ENCODE measurements around the gene PPP2CA.

PPP2CA gene

GRCh38 chr5:134148316-134148715, 77.6 kb downstream of the PPP2CA start:
- no peak for DNase-seq (ENCODE audit: low read depth)

- DNase-seq (ENCODE audit: low read depth), result peak; percentile 23
Measured at GRCh38 chr5:134146651-134147518, 79.0 kb downstream of the PPP2CA start.

DNA sequence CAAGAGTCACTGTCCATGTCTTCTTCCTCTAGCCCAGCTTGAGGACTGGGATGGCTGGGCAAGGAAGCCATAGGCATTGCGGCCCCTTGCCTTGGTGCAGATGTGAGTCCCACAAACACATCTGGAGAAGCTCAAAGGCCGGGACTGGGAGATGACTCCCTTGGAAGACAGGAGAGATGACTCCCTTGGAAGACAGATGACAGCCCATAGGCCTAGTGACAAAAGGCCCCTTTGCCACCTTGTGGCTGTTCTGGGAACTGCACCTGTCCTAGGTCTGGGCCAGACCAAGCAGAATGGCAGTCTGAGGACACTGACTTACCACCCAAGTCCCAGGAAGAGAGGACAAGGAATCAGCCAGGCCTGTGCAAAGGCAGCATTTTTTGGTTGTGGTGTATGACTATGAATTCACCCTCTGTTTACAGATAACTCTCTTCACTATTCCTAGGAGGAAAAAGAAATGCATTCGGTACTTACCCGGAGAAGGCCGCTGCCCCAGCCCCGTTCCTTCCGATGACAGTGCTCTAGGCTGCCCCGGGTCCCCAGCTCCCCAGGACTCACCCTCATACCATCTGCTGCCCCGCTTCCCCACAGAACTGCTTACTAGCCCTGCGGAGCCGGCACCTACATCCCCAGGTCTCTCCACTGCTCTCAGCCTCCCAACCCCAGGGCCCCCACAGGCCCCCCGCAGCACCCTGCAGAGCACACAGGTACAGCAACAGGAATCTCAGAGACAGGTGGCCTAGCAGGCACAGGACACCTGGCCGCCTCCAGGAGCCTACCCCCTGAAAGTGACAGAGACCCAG, 79.9 kb downstream of the PPP2CA start:
- peak; percentile 76 for DNase-seq (ENCODE audit: low read depth)

GRCh38 chr5:134145041-134145757, 80.7 kb downstream of the PPP2CA start:
- no peak for DNase-seq (ENCODE audit: low read depth)

Data from EH (cell line).